ENCODE results near the gene TTLL13. TPM values are rescaled to one million over a fixed set of nuclear protein-coding genes. Genes with fewer than 3 reads are reported as not detected.
A peak's percentile ranks its signal among the peaks of the same experiment; 100 is the strongest.

Gene TTLL13
- total RNA-seq, 2 donors from 2014 or later = not detected

DNA sequence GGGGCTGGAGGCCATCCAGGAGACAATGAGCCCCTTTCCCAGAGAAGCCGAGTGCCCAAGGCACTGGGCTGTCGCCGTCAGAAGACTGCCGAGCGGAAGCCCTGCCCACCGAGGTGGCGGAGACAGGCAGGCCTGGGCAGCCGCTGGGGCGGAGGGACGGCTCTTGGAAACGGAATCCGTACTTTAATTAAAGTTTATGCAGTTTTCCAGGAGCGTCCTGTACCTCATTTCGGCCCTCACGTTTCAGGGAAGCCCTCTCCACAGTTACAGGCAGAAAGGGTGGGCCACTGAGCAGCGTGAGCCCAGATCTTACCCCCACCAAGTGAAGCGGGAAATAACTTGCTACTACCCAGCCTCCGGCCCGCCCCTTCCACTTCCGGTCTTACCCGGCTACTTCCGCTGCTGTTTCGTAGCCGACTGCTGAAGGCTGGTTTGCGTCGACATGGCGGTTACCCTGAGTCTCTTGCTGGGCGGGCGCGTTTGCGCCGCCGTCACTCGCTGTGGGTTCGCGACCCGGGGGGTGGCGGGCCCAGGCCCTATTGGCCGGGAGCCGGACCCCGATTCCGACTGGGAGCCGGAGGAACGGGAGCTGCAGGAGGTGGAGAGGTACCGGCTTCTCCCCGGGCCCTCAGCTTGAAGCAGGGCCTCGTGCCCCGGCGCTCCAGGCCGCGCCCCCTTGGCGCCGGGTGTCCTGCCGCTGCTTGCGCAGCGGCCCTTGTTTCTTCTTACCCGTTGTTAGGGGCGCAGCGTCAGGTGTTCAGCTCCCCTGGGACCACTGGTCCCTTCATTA lies 16.1 kb downstream of the TTLL13 start, which contains the start of gene NGRN:
Gene NGRN (plus strand): TSS at position 402 of the 790 bp plus-strand sequence. CDS start 41 bp downstream, at position 443.
- peak within 1 kb of the TSS; percentile 47 to 60 for H3K4me3 ChIP-seq
- H3K27ac ChIP-seq = peak within 1 kb of the TSS; percentile 88 to 95 (median 92)
- no peaks in the 10 kb centered on the region for H3K36me3 ChIP-seq (replicated peaks in 1 of 2; ENCODE audit: insufficient read depth in 1 of 2, low read depth in 2 of 2)
- TF ChIP-seq POLR2A (IDR thresholded peaks at IDR 0.05) = peak; percentile 69 to 89 (median 87)
- TF ChIP-seq, protein P1, sequence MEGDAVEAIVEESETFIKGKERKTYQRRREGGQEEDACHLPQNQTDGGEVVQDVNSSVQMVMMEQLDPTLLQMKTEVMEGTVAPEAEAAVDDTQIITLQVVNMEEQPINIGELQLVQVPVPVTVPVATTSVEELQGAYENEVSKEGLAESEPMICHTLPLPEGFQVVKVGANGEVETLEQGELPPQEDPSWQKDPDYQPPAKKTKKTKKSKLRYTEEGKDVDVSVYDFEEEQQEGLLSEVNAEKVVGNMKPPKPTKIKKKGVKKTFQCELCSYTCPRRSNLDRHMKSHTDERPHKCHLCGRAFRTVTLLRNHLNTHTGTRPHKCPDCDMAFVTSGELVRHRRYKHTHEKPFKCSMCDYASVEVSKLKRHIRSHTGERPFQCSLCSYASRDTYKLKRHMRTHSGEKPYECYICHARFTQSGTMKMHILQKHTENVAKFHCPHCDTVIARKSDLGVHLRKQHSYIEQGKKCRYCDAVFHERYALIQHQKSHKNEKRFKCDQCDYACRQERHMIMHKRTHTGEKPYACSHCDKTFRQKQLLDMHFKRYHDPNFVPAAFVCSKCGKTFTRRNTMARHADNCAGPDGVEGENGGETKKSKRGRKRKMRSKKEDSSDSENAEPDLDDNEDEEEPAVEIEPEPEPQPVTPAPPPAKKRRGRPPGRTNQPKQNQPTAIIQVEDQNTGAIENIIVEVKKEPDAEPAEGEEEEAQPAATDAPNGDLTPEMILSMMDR (IDR thresholded peaks at IDR 0.05) = no peak
- intact Hi-C loops (cut with DNase I) = no loop called here
- ATAC-seq (peak; percentile 94), DNase-seq (peak; percentile 87 to 93 (median 90))
- no peaks in the 10 kb centered on the region for H3K9me3 ChIP-seq
- H3K4me1 ChIP-seq = peaks cover 42% of the 10 kb centered on the region
- no peaks in the 10 kb centered on the region for H3K27me3 ChIP-seq
- WGBS, 2 donors = 0% methylated on average over 17 to 53 of the region's 59 CpGs

DNA sequence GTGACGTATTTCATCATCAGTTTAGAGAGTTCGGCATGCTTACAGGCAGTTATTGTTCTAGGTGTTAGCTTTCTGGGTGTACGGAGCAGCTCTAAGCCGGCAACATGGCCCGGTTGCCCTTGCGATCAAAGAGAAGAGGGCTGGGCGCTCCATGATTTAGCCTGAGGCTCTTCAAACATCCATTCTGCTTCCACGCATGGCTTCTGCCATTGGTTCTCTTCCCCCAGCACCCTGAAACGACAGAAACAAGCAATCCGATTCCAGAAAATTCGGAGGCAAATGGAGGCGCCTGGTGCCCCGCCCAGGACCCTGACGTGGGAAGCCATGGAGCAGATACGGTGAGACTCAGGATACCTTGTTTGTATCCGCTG lies 16.7 kb downstream of the TTLL13 start:
- H3K27me3 ChIP-seq = no peaks in the 10 kb centered on the region
- TF ChIP-seq, protein P1 (IDR thresholded peaks at IDR 0.05) = no peak
- no peak for TF ChIP-seq POLR2A (IDR thresholded peaks at IDR 0.05)
- DNase-seq (peak in 2 of 4 donors; percentile 10 to 19), ATAC-seq (peak; percentile 7)
- H3K9me3 ChIP-seq = no peaks in the 10 kb centered on the region
- 0 to 1% methylated on average over 16 of the region's 16 CpGs for WGBS, 2 donors
- intact Hi-C loops (cut with DNase I) = no loop called here
- peaks cover 45% of the 10 kb centered on the region for H3K4me1 ChIP-seq
- H3K36me3 ChIP-seq (replicated peaks in 1 of 2; ENCODE audit: insufficient read depth in 1 of 2, low read depth in 2 of 2) = no peaks in the 10 kb centered on the region
- peak overlapping the region; percentile 47 to 60 for H3K4me3 ChIP-seq
- peak overlapping the region; percentile 88 to 95 (median 92) for H3K27ac ChIP-seq

DNA sequence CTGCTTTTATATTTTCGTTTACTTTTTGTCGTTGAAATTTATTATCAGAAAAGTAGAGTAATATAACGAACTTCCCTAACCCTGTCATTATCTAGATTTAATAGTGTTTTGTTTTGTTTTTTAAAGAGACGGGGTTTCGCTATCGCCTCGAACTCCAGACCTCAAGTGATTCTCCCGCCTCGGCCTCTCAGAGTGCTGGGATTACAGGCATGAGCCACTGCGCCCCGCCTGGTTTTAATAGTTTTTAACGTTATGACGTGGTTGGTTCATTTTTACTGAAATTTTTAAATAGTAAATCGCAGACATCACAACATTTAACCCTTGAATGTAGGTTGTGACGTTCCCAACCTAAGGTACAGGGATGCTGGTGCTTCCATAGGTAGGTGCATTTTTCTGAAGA lies 17.1 kb downstream of the TTLL13 start:
- DNase-seq (peak in 1 of 4 donors; percentile 29), ATAC-seq (no peak)
- H3K4me1 ChIP-seq = peaks cover 45% of the 10 kb centered on the region
- peak overlapping the region in 3 of 4 donors; percentile 88 to 95 (median 94) for H3K27ac ChIP-seq
- intact Hi-C loops (cut with DNase I) = no loop called here
- no peaks in the 10 kb centered on the region for H3K9me3 ChIP-seq
- peak overlapping the region; percentile 47 to 60 for H3K4me3 ChIP-seq
- 9% methylated on average over 15 of the region's 15 CpGs for WGBS, 2 donors
- H3K27me3 ChIP-seq = no peaks in the 10 kb centered on the region
- no peak for TF ChIP-seq POLR2A (IDR thresholded peaks at IDR 0.05)
- TF ChIP-seq, protein P1 (IDR thresholded peaks at IDR 0.05) = no peak
- H3K36me3 ChIP-seq (replicated peaks in 1 of 2; ENCODE audit: insufficient read depth in 1 of 2, low read depth in 2 of 2) = peaks cover 0 to 3% of the 10 kb centered on the region in 2 donors

DNA sequence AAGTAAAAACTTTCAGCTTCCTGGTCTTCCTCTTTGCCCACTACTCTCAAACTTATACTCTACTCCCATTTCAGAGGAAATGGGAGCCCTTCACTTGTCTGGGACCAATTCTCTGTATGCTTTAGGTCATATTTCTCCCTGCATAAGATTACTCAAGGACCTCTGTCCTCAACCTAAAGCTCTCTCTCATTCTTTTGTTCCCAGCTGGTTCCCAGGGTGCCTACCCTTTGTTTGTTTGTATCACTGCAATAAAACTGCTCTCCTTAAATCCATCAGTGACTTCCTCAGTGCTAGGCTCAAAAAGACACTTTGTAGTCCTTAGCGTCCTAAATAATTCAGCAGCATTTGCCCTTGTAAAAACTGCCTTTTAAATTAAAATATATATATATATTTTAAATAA lies 19.1 kb downstream of the TTLL13 start:
- 67 to 70% methylated on average over 1 of the region's 1 CpG for WGBS, 2 donors
- intact Hi-C loops (cut with DNase I) = no loop called here
- DNase-seq (no peak), ATAC-seq (no peak)
- Histone ChIP-seq H3K36me3 (replicated peaks in 1 of 2; ENCODE audit: insufficient read depth in 1 of 2, low read depth in 2 of 2) (peaks cover 0 to 3% of the 10 kb centered on the region in 2 donors), H3K9me3 (no peaks in the 10 kb centered on the region), H3K4me1 (peaks cover 45% of the 10 kb centered on the region), H3K27ac (no peak overlapping the region), H3K27me3 (no peaks in the 10 kb centered on the region), H3K4me3 (no peak overlapping the region)
- TF ChIP-seq POLR2A (IDR thresholded peaks at IDR 0.05) = no peak
- TF ChIP-seq, protein P1 (IDR thresholded peaks at IDR 0.05) = no peak

Data from body of pancreas (tissue), 4 donors.